ENCODE measurements around the gene EVA1A.

EVA1A gene

DNA sequence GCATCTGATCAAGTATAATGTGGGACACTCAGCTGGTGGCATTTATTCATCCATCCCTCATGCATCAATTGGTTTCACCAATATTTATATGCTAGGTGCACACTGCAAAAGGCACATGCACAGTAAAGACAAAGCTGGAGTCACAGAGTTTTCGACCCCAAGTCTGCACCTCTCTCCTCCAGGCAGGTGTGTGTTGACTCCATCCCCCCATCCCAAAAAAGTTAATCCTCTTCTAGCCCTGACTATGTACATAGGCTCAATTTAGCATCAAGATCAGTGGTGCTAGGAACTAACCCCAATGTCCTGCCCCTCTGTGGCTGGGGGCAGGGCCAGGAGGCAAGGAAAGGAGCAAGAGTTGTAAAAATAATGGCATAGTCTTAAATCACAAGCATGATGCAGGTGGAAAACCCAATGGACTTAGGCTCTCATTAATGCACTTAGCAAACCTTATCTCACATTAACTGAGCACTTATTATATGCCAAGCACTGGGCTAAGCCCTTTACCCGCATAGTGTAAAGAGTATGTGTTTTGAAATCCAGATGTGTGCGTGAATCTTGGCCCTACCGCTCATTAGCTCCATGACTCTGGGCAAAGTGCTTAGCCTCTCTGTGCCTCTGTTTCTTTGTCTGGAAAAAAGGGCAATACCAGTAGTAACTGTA lies 3.1 kb downstream of the EVA1A start:
- DNase-seq (ENCODE audit: low spot score): no peak
- Histone ChIP-seq H3K4me3 (no peak overlapping the region), H3K27ac (no peak overlapping the region)
- TF ChIP-seq, protein P1, sequence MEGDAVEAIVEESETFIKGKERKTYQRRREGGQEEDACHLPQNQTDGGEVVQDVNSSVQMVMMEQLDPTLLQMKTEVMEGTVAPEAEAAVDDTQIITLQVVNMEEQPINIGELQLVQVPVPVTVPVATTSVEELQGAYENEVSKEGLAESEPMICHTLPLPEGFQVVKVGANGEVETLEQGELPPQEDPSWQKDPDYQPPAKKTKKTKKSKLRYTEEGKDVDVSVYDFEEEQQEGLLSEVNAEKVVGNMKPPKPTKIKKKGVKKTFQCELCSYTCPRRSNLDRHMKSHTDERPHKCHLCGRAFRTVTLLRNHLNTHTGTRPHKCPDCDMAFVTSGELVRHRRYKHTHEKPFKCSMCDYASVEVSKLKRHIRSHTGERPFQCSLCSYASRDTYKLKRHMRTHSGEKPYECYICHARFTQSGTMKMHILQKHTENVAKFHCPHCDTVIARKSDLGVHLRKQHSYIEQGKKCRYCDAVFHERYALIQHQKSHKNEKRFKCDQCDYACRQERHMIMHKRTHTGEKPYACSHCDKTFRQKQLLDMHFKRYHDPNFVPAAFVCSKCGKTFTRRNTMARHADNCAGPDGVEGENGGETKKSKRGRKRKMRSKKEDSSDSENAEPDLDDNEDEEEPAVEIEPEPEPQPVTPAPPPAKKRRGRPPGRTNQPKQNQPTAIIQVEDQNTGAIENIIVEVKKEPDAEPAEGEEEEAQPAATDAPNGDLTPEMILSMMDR (IDR thresholded peaks at IDR 0.05): no peak

DNA sequence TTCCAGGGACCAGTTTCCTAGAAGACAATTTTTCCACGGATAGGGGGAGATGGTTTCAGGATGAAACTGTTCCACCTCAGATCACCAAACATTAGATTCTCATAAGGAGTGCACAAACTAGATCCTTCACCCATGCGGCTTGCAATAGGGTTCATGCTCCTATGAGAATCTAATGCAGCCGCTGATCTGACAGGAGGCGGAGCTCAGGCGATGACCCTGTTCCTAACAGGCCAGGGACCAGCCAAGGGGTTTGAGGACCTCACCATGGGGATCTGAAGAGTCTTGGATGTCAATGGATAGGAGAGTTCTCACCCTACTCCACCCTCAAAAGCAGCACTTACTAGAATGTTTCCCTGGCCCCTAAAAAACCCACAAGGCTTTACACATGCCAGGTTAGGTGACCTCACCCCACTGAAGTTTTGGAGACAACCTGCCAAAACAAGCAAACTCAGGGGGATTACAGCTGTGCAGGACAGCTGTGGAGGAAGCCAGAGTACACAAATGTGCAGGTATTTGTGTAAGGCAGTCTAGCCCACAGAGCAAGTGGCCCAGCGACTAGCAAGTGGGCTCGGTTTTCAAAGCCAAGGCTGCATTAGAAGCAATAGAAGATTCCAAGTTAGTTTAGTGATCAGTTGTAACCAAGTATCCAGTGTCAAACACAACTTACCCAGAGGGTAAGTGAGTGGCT lies 3.9 kb downstream of the EVA1A start:
- DNase-seq (ENCODE audit: low spot score): no peak

DNA sequence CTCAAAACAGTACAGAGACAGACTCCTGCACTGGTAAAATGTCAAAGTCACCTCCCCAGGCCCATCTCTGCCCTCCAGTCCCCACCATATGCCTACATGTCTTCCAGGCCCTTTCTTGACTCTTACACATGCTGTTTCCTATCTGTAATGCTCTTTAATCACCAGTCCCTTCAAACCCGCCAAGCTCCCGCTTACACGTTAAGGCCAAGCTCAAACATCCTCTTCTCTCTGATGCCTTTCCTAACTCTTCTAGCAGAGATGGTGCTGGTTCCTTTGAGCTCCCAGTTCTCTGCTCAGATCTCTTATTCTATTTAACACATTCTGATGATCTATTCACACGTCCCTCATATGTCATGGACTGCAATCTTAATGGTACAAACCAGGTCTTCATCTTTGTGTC lies 5.0 kb downstream of the EVA1A start:
- no peak for DNase-seq (ENCODE audit: low spot score)
- H3K4me3 ChIP-seq: no peak overlapping the region
- TF ChIP-seq, protein P1 (IDR thresholded peaks at IDR 0.05): no peak
- no peak overlapping the region for H3K27ac ChIP-seq

More for the DNA sequence above, 3.9 kb downstream of the EVA1A start:
- Histone ChIP-seq H3K27ac (no peak overlapping the region), H3K4me3 (no peak overlapping the region)
- TF ChIP-seq, protein P1 (IDR thresholded peaks at IDR 0.05): no peak

DNA sequence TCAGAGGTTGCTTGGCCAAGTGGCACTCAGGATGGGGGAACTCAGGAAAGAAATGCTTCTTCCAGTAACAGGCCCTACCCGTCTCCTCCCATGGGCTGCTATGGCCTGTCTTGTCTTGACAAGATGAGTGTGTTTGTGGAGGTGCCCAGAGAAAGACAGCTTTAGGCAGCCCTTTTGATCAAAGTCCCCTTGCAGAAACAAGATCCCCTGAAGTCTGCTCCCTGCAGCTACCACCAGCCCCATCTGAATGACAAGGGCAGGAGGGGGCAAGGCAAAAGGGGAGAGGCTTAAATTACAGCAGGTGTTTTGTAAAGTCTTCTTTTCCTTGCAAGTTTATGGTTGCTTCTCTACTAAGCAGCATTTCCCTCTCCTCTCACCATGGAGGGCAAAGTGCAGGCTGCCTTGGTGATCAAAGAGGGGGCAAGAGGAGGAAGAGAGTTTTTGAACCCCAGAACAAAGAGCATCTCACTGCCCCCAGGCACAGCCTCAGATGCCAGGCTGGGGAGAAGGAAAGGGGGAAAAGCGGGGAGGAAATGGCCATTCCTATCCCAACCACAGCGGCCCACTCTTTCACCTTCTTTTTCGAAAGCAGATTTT lies 6.7 kb downstream of the EVA1A start:
- H3K4me3 ChIP-seq: no peak overlapping the region
- no peak for DNase-seq (ENCODE audit: low spot score)
- TF ChIP-seq, protein P1 (IDR thresholded peaks at IDR 0.05): no peak
- H3K27ac ChIP-seq: no peak overlapping the region

DNA sequence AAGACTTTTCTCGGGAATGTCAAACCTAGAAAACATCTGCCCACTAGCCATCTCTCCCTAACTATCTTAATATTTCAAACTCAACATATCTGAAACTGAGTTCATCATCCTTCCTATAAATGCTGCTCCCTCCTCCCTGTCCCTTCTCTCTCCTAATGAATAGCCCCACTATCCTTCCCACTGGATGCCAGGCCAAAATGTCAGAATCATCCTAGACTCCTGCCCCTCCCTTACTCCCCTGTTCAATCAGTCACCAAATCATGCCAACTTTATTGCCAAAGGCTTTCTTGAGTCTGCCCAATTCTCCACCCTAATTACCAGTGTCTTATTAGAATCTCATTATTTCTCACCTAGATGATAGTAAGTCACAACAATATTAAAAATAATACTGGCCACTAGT lies 8.5 kb downstream of the EVA1A start:
- H3K27ac ChIP-seq: no peak overlapping the region
- no peak overlapping the region for H3K4me3 ChIP-seq
- DNase-seq (ENCODE audit: low spot score): no peak
- TF ChIP-seq, protein P1 (IDR thresholded peaks at IDR 0.05): no peak

DNA sequence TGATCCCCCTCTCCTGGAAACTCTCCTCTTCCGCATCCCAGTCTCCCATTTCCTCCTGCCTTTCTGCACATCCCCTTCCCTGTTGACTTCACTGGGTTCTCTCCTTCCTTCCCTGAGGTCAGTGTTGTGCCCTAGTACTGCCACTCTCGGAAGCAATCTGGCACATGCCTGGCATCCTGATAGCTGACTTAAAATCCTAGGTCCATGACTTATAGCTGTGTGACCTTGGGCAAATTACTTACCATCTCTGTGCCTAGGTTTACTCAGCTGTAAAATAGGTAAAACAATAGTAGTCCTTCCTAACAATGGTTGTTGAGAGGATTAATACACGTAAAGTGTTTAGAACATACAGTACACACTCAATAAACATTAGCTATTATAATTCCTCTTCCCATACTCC lies 9.3 kb downstream of the EVA1A start:
- Histone ChIP-seq H3K27ac (no peak overlapping the region), H3K4me3 (no peak overlapping the region)
- no peak for DNase-seq (ENCODE audit: low spot score)
- TF ChIP-seq, protein P1 (IDR thresholded peaks at IDR 0.05): no peak

Data from coronary artery (tissue), 2 donors.